ENCODE results near the gene PFKFB4.

PFKFB4 gene

DNA sequence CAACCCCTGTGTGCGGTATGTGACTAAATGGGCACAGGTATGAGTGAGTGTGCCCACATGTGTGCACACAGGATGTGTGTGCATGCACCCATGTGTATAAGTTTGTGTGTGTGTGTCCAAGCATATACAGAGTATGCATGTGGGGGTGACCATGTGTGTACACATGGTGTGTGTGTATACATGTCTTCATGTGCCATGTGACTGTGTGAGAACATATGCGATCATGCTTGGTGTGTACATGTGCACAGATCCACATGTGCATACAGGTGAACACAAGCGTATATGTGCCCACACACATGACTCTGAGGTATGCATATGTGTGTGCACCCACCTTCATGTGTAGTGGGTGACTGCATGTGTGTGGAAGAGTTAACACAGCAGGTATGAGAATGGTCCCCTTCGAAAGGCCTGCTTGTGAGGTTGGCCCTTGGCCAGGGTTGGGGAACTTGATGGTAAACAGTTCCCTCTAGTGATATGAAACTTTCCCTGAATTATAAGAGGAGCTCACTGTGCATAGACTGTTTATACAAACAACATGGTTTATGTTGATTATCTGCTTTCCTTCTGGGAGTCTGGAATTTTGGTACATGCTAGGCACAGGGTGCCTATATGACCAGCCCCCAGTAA is 10.3 kb downstream of the PFKFB4 start (continued):
- TF ChIP-seq, protein P1, sequence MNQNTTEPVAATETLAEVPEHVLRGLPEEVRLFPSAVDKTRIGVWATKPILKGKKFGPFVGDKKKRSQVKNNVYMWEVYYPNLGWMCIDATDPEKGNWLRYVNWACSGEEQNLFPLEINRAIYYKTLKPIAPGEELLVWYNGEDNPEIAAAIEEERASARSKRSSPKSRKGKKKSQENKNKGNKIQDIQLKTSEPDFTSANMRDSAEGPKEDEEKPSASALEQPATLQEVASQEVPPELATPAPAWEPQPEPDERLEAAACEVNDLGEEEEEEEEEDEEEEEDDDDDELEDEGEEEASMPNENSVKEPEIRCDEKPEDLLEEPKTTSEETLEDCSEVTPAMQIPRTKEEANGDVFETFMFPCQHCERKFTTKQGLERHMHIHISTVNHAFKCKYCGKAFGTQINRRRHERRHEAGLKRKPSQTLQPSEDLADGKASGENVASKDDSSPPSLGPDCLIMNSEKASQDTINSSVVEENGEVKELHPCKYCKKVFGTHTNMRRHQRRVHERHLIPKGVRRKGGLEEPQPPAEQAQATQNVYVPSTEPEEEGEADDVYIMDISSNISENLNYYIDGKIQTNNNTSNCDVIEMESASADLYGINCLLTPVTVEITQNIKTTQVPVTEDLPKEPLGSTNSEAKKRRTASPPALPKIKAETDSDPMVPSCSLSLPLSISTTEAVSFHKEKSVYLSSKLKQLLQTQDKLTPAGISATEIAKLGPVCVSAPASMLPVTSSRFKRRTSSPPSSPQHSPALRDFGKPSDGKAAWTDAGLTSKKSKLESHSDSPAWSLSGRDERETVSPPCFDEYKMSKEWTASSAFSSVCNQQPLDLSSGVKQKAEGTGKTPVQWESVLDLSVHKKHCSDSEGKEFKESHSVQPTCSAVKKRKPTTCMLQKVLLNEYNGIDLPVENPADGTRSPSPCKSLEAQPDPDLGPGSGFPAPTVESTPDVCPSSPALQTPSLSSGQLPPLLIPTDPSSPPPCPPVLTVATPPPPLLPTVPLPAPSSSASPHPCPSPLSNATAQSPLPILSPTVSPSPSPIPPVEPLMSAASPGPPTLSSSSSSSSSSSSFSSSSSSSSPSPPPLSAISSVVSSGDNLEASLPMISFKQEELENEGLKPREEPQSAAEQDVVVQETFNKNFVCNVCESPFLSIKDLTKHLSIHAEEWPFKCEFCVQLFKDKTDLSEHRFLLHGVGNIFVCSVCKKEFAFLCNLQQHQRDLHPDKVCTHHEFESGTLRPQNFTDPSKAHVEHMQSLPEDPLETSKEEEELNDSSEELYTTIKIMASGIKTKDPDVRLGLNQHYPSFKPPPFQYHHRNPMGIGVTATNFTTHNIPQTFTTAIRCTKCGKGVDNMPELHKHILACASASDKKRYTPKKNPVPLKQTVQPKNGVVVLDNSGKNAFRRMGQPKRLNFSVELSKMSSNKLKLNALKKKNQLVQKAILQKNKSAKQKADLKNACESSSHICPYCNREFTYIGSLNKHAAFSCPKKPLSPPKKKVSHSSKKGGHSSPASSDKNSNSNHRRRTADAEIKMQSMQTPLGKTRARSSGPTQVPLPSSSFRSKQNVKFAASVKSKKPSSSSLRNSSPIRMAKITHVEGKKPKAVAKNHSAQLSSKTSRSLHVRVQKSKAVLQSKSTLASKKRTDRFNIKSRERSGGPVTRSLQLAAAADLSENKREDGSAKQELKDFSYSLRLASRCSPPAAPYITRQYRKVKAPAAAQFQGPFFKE (tag by site-specific recombination; IDR thresholded peaks at IDR 0.05; ENCODE audit: borderline replicate concordance) = no peak
- TF ChIP-seq, protein P2, sequence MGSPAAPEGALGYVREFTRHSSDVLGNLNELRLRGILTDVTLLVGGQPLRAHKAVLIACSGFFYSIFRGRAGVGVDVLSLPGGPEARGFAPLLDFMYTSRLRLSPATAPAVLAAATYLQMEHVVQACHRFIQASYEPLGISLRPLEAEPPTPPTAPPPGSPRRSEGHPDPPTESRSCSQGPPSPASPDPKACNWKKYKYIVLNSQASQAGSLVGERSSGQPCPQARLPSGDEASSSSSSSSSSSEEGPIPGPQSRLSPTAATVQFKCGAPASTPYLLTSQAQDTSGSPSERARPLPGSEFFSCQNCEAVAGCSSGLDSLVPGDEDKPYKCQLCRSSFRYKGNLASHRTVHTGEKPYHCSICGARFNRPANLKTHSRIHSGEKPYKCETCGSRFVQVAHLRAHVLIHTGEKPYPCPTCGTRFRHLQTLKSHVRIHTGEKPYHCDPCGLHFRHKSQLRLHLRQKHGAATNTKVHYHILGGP (tag by site-specific recombination; IDR thresholded peaks at IDR 0.05) = no peak
- TF ChIP-seq ZNF626 (tag by site-specific recombination; IDR thresholded peaks at IDR 0.05) = no peak
- TF ChIP-seq ZNF571 (tag by site-specific recombination; IDR thresholded peaks at IDR 0.05) = no peak
- no peak for TF ChIP-seq ZNF473 (tag by site-specific recombination; IDR thresholded peaks at IDR 0.05)
- no peak for TF ChIP-seq ZNF248 (tag by site-specific recombination; IDR thresholded peaks at IDR 0.05)
- TF ChIP-seq GLI4 (tag by site-specific recombination; IDR thresholded peaks at IDR 0.05) = no peak
- no peak for TF ChIP-seq REPIN1 (tag by site-specific recombination; IDR thresholded peaks at IDR 0.05; ENCODE audit: low read depth)
- no peak for TF ChIP-seq ZNF274 (IDR thresholded peaks at IDR 0.05; ENCODE audit: low read length)
- TF ChIP-seq ZNF274 (tag by site-specific recombination; IDR thresholded peaks at IDR 0.05; ENCODE audit: borderline replicate concordance) = no peak
- no peak for TF ChIP-seq ZNF214 (tag by site-specific recombination; IDR thresholded peaks at IDR 0.05; ENCODE audit: borderline replicate concordance)
- TF ChIP-seq ZNF521 (tag by site-specific recombination; IDR thresholded peaks at IDR 0.05) = no peak
- no peak for TF ChIP-seq ZNF600 (tag by site-specific recombination; IDR thresholded peaks at IDR 0.05)

GRCh38 chr3:48544141-48544540 is 12.5 kb downstream of the PFKFB4 start:
- no peaks in the 10 kb centered on the region for H3K4me1 ChIP-seq (ENCODE audit: control insufficient read depth, insufficient read depth, low read length)
- POLR2A ChIA-PET = no interaction called here
- TF ChIP-seq SP7 (tag by site-specific recombination; IDR thresholded peaks at IDR 0.05) (no peak), SETDB1 (IDR thresholded peaks at IDR 0.05; ENCODE audit: insufficient read length, low read length) (no peak), HOXC10 (CRISPR knock-in tag; IDR thresholded peaks at IDR 0.05) (no peak), ZSCAN30 (tag by site-specific recombination; IDR thresholded peaks at IDR 0.05) (no peak), ZNF140 (tag by site-specific recombination; IDR thresholded peaks at IDR 0.05) (no peak), KLF9 (tag by site-specific recombination; IDR thresholded peaks at IDR 0.05; ENCODE audit: low read depth) (no peak), ZNF24 (tag by site-specific recombination; IDR thresholded peaks at IDR 0.05) (no peak), ZNF560 (tag by site-specific recombination; IDR thresholded peaks at IDR 0.05; ENCODE audit: borderline replicate concordance) (no peak)
- TF ChIP-seq, protein P3, sequence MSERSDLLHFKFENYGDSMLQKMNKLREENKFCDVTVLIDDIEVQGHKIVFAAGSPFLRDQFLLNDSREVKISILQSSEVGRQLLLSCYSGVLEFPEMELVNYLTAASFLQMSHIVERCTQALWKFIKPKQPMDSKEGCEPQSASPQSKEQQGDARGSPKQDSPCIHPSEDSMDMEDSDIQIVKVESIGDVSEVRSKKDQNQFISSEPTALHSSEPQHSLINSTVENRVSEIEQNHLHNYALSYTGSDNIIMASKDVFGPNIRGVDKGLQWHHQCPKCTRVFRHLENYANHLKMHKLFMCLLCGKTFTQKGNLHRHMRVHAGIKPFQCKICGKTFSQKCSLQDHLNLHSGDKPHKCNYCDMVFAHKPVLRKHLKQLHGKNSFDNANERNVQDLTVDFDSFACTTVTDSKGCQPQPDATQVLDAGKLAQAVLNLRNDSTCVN (tag by site-specific recombination; optimal IDR thresholded peaks at IDR 0.05) = no peak

More at GRCh38 chr3:48544141-48544540, 12.5 kb downstream of the PFKFB4 start:
- H3K36me3 ChIP-seq (ENCODE audit: control insufficient read depth in 2 of 2, insufficient read depth in 1 of 2, low read length in 2 of 2) = peaks cover 0 to 24% of the 10 kb centered on the region in 2 experiments; a peak in 1 of 3 replicates
- H3K9me3 ChIP-seq (ENCODE audit: control insufficient read depth, insufficient read depth, low read depth, low read length) = no peaks in the 10 kb centered on the region
- no peak overlapping the region for H3K27ac ChIP-seq (ENCODE audit: extremely low read depth, low read depth, low read length)
- H3K4me3 ChIP-seq (ENCODE audit: low read depth, low read length) = no peak overlapping the region
- CTCF ChIA-PET = interaction anchor here (1.1 to 1.3 kb wide), 2 partner anchors 9 to 18 kb away, joined by 3 to 6 read pairs; no protein-coding TSS in a partner anchor
